Thoracic aorta (tissue), 2 donors: ENCODE results near the gene PAF1. TPM values are rescaled to one million over a fixed set of nuclear protein-coding genes. Genes with fewer than 3 reads are reported as not detected.

Experiments used
- ATAC-seq: fragments of 150-250 bp; one replicate; pipeline ENCODE4 v1.8.0; 2017; ENCODE audit warnings: low read depth; ENCODE audit not compliant: insufficient number of reproducible peaks, low FRiP score
- DNase-seq: peaks from one replicate; pipeline ENCODE4 v3.0.0-alpha.2; 2020; ENCODE audit warnings: low spot score
- H3K27ac ChIP-seq, 2 donors: fragments of 200-600 bp; sonication (generic); 1 replicate in 1 of 2; 2 replicates in 1 of 2; pipeline ENCODE4 v1.5.1; 2016; ENCODE audit warnings: mild to moderate bottlenecking in 2 of 2, moderate library complexity in 2 of 2
- H3K27me3 ChIP-seq: fragments of 200-600 bp; sonication (generic); replicated peaks from 2 replicates; pipeline ENCODE4 v1.6.0; 2016; ENCODE audit warnings: mild to moderate bottlenecking; ENCODE audit not compliant: insufficient read depth
- H3K36me3 ChIP-seq: fragments of 200-600 bp; sonication (generic); one replicate; pipeline ENCODE4 v1.5.1; 2016
- H3K4me1 ChIP-seq, 2 donors: fragments of 200-600 bp; sonication (generic); 1 replicate in 1 of 2; 2 replicates in 1 of 2; pipeline versions ENCODE4 v1.5.1 to v1.6.0; 2016; ENCODE audit warnings: low read depth in 2 of 2, mild to moderate bottlenecking in 1 of 2; ENCODE audit not compliant: control insufficient read depth in 1 of 2
- H3K4me3 ChIP-seq: fragments of 200-600 bp; sonication (generic); 2 replicates; pipeline ENCODE4 v1.5.1; 2016; ENCODE audit warnings: mild to moderate bottlenecking
- H3K9me3 ChIP-seq: fragments of 200-600 bp; sonication (generic); 2 replicates; pipeline ENCODE4 v1.5.1; 2016
- total RNA-seq, 2 donors: library from RNA; depleted of rRNA; stranded (reverse); fragments of >200 nt; gene quantifications; one replicate each; pipeline versions ENCODE4 v1.1.0 to v1.2.3, GENCODE V29; 2016
- TF ChIP-seq, protein P1 (sequence below): fragments of 200-600 bp; sonication (generic); IDR thresholded peaks from one replicate; pipeline ENCODE4 v1.5.1; 2019; ENCODE audit warnings: antibody characterized with exemption

Gene PAF1
- total RNA-seq: 10 to 100 TPM; 25.7 to 34.5 TPM

DNA sequence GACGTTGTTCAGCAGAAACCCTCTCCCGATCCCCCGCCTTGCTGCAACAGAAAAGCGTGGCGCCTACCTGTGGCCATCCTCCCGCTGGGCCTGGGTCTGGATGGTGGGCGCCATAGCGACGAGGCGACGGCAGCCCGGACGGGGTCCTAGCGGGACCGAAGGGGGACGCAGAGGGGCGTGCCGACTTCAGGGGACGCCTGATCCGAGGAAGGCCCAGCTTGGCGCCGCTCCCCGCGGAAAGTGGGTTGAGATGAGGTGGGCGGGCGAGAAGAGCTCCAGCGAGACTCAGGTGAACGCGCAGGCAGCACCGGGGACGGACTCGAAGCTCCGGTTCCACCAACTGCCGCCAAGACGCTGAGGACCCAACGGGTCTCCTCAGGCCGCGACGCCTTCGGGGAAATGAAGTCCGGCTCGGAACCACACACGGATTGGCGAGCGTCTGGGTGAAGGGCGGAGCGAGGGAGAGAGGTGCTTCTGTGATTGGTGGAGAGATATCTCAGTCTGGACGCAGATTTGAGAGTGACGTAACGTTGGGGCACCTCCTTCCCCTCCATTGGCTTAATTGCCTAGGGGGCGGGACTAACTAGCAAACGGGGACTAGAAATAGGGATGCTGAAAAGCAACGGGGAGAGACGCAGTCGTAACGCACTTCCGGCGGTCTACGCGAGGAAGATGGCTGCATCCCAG is at the start of gene PAF1, which contains the start of gene MED29:
PAF1 (minus strand) TSS at position 356 of the 687 bp plus-strand sequence; CDS start at position 114, 242 bp downstream.
MED29 (plus strand) TSS at position 628 of the 687 bp plus-strand sequence; CDS start at position 673, 45 bp downstream.
- Histone ChIP-seq H3K27ac (peak within 1 kb of the TSS; percentile 96 to 99), H3K4me3 (peak within 1 kb of the TSS; percentile 87), H3K27me3 (no peaks in the 10 kb centered on the region), H3K9me3 (no peaks in the 10 kb centered on the region), H3K36me3 (peaks cover 40% of the 10 kb centered on the region), H3K4me1 (peaks cover 16 to 38% of the 10 kb centered on the region in 2 donors)
- peak; percentile 95 for DNase-seq
- peak; percentile 100 for ATAC-seq
- TF ChIP-seq, protein P1, sequence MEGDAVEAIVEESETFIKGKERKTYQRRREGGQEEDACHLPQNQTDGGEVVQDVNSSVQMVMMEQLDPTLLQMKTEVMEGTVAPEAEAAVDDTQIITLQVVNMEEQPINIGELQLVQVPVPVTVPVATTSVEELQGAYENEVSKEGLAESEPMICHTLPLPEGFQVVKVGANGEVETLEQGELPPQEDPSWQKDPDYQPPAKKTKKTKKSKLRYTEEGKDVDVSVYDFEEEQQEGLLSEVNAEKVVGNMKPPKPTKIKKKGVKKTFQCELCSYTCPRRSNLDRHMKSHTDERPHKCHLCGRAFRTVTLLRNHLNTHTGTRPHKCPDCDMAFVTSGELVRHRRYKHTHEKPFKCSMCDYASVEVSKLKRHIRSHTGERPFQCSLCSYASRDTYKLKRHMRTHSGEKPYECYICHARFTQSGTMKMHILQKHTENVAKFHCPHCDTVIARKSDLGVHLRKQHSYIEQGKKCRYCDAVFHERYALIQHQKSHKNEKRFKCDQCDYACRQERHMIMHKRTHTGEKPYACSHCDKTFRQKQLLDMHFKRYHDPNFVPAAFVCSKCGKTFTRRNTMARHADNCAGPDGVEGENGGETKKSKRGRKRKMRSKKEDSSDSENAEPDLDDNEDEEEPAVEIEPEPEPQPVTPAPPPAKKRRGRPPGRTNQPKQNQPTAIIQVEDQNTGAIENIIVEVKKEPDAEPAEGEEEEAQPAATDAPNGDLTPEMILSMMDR: no peak

DNA sequence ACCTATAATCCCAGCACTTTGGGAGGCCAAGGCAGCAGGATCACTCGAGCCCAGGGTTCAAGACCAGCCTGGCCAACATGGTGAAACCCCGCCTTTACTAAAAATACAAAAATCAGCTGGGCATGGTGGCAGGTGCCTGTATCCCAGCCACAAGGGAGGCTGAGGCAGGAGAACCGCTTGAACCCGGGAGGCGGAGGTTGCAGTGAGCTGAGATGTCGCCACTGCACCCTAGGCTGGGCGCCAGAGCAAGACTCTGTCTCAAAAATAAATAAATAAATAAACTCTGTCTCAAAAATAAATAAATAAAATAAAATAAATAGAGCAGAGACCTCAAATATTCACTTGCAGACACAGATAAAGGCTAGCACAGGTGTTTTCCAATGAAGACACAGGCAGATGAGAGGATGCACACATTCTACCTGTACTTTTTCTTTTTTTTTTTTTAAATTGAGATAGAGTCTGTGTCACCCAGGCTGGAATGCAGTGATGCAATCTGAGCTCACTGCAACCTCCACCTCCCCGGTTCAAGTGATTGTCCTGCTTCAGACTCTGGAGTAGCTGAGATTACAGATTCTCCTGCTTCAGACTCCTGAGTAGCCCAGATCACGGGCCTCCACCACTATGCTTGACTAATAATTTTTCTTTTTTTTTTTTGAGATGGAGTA is 47.5 kb upstream of the PAF1 start:
- Histone ChIP-seq H3K27me3 (no peaks in the 10 kb centered on the region), H3K36me3 (peaks cover 11% of the 10 kb centered on the region), H3K9me3 (no peaks in the 10 kb centered on the region), H3K4me3 (no peak overlapping the region), H3K4me1 (peaks cover 19 to 38% of the 10 kb centered on the region in 2 donors), H3K27ac (no peak overlapping the region)
- TF ChIP-seq, protein P1: no peak
- ATAC-seq (no peak), DNase-seq (no peak)

DNA sequence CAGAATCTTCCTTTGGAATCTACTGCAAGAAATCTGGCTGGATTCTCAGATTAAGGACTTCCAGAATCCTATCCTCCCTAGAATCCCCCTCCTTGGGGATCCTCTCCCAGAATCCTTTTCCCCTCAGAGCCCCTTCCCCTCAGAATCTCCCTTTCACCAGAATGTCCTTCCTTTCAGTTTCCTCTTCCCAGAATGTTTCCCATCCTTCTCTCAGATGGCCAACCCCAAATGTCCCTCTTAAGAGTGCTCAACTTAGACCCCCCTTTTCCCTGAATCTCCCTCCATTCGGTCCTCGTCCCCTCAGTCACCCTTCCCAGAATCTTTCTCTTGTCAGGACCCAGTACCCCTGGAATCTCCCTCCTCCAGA is 45.4 kb upstream of the PAF1 start:
- H3K4me1 ChIP-seq: peaks cover 19 to 39% of the 10 kb centered on the region in 2 donors

DNA sequence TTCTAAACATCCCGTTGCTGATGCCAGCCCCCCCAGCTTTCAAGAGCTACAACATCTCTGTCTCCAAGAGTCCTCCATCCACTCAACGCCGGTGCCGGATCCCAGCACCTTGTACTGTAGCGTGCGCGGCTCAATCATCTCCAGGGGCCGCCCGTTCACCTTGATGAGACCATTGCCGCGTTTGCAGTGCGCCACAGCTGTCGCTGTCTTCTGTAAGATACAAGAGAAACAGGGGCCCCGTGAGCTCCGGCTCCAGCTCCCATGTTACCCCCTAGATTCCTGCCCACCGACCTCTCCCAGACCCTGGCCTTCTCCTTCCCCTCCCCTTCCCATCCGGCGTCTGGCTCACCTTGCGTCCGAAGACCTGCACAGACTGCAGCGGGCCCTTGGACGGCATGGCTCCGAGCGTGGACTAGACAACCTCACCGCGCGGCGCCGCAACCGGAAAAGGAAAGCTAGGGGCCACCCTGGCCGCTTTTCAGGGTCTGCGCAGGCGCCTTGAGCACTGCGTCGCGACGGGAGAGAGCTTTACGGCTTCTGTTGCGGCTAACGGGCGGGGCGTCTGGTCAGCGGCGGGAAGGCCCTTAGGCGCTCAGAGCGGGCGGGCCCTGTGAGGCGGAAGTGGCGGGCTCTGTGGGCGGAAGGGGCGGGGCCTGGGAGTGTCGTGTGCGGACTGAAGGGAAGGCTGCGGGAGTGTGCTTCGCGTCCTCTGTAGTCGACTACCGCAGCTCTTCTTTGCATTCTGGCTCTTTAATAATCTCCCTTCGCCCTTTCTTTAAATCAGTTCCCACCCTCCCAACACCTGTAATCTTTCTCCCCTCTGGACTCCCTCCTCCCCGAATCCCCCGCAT is 44.8 kb upstream of the PAF1 start, which contains the start of gene RPS16:
RPS16 (minus strand) TSS at position 451 of the 851 bp plus-strand sequence; CDS start at position 397, 54 bp downstream.
- H3K27me3 ChIP-seq: no peaks in the 10 kb centered on the region
- peak; percentile 89 for DNase-seq

More for the DNA sequence above, 45.4 kb upstream of the PAF1 start:
- no peak for ATAC-seq
- Histone ChIP-seq H3K4me3 (peak overlapping the region; percentile 90), H3K27ac (peak overlapping the region; percentile 82 to 94), H3K36me3 (peaks cover 24% of the 10 kb centered on the region), H3K27me3 (no peaks in the 10 kb centered on the region), H3K9me3 (no peaks in the 10 kb centered on the region)
- DNase-seq: no peak
- TF ChIP-seq, protein P1: no peak

More for the DNA sequence above, 44.8 kb upstream of the PAF1 start, which contains the start of gene RPS16:
- peaks cover 19 to 38% of the 10 kb centered on the region in 2 donors for H3K4me1 ChIP-seq
- no peaks in the 10 kb centered on the region for H3K9me3 ChIP-seq
- H3K36me3 ChIP-seq: peaks cover 24% of the 10 kb centered on the region
- H3K27ac ChIP-seq: peak within 1 kb of the TSS; percentile 82 to 94
- peak within 1 kb of the TSS; percentile 90 for H3K4me3 ChIP-seq
- peak; percentile 84 for ATAC-seq
- TF ChIP-seq, protein P1: no peak
